Thyroid gland (tissue), 4 donors: ENCODE measurements around the gene TXNDC15. TPM values are rescaled to one million over a fixed set of nuclear protein-coding genes. Genes with fewer than 3 reads are reported as not detected.
A peak's percentile ranks its signal among the peaks of the same experiment; 100 is the strongest.

Experiments
- DNase-seq, 2 donors: peaks; one replicate each; pipeline ENCODE4 v3.0.0-alpha.2; 2019
- H3K27ac ChIP-seq, 3 donors: fragments of 200-600 bp; sonication (generic); 1 replicate in 2 of 3; 2 replicates in 1 of 3; pipeline ENCODE4 v1.5.1; 2016 to 2019; ENCODE audit warnings: mild to moderate bottlenecking in 1 of 3, moderate library complexity in 1 of 3
- H3K27me3 ChIP-seq: fragments of 200-600 bp; sonication (generic); one replicate; pipeline ENCODE4 v1.5.1; 2019
- H3K36me3 ChIP-seq, 2 donors: fragments of 200-600 bp; sonication (generic); one replicate each; pipeline ENCODE4 v1.5.1; 2016 to 2019
- H3K4me1 ChIP-seq, 2 donors: fragments of 200-600 bp; sonication (generic); one replicate each; pipeline ENCODE4 v1.5.1; 2017 to 2019
- H3K4me3 ChIP-seq, 3 donors: fragments of 200-600 bp; sonication (generic); replicated peaks in 1 of 3; 1 replicate in 2 of 3; 2 replicates in 1 of 3; pipeline ENCODE4 v1.5.1; 2016; ENCODE audit warnings: mild to moderate bottlenecking in 1 of 3
- H3K9me3 ChIP-seq: fragments of 200-600 bp; sonication (generic); one replicate; pipeline ENCODE4 v1.5.1; 2017
- CTCF ChIP-seq, 6 experiments: fragments of 200-600 bp in 3 of 6; fragments of 450-650 bp in 3 of 6; sonication (generic) in 3 of 6; IDR thresholded peaks; one replicate each; pipeline ENCODE4 v1.5.1; 2016 to 2019; ENCODE audit warnings: antibody characterized with exemption in 6 of 6, mild to moderate bottlenecking in 2 of 6, inconsistent platforms in 1 of 6, moderate library complexity in 1 of 6
- POLR2A ChIP-seq, 2 donors: fragments of 450-650 bp; IDR thresholded peaks; one replicate each; pipeline ENCODE4 v1.6.1; 2017; ENCODE audit warnings: antibody characterized with exemption in 2 of 2, mild to moderate bottlenecking in 2 of 2, moderate library complexity in 1 of 2
- WGBS, 2 donors: methylation state at CpG; one replicate each; pipeline ENCODE4 v1.1.5; 2017; 5-methylcytosine and 5-hydroxymethylcytosine counted together
- intact Hi-C: fragments of 100-400 bp; cut with DNase I; formaldehyde crosslinking; loops from one replicate; pipeline ENCODE4 v1.15.1; 2023
- total RNA-seq, 4 donors: library from RNA; depleted of rRNA; stranded (reverse); fragments of >200 nt; gene quantifications; one replicate each; pipeline ENCODE4 v1.2.3, GENCODE V29; 2016

The TXNDC15 gene
- total RNA-seq, 4 donors from 2014 or later, result 133 to 183 (median 153) TPM

GRCh38 chr5:134938030-134938429, 63.9 kb downstream of the TXNDC15 start:
- DNase-seq, result no peak
- H3K9me3 ChIP-seq, result no peaks in the 10 kb centered on the region
- no peaks in the 10 kb centered on the region for H3K36me3 ChIP-seq
- H3K27me3 ChIP-seq, result no peaks in the 10 kb centered on the region
- intact Hi-C loops, result no loop called here
- TF ChIP-seq POLR2A (IDR thresholded peaks at IDR 0.05) (no peak), CTCF (IDR thresholded peaks at IDR 0.05) (no peak)
- H3K4me3 ChIP-seq, result no peak overlapping the region
- peaks cover 3 to 5% of the 10 kb centered on the region in 2 donors for H3K4me1 ChIP-seq
- WGBS, 2 donors, result 80 to 83% methylated on average over 6 of the region's 6 CpGs
- no peak overlapping the region for H3K27ac ChIP-seq

DNA sequence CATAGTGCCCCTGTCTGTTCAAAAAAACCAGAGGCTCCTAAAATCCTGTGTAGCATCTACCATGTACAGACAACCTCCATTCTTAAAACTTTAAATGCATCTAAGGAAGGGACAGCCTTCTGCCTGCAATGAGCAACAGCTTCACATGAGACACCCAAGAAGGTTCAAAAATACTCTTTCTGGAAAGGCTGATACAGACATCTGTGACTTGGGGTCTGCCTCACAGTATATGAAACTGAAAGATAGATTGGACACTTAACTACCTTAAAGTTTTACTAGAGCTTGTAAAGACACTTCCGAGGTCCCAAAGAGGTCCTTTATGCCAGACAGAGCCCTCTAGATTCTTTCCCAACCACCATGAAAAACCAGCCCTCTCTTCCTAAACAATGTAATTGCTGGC, 65.3 kb downstream of the TXNDC15 start:
- Histone ChIP-seq H3K27ac (no peak overlapping the region), H3K27me3 (no peaks in the 10 kb centered on the region), H3K36me3 (no peaks in the 10 kb centered on the region), H3K4me3 (no peak overlapping the region), H3K4me1 (peaks cover 12 to 16% of the 10 kb centered on the region in 2 donors), H3K9me3 (no peaks in the 10 kb centered on the region)
- intact Hi-C loops, result no loop called here
- DNase-seq, result no peak
- TF ChIP-seq POLR2A (IDR thresholded peaks at IDR 0.05) (no peak), CTCF (IDR thresholded peaks at IDR 0.05) (no peak)
- 93% methylated on average over 1 of the region's 1 CpG for WGBS, 2 donors

GRCh38 chr5:134943547-134943946, 69.4 kb downstream of the TXNDC15 start:
- Histone ChIP-seq H3K9me3 (no peaks in the 10 kb centered on the region), H3K27ac (peak overlapping the region; percentile 64 to 73 (median 68)), H3K4me1 (peaks cover 15 to 24% of the 10 kb centered on the region in 2 donors), H3K27me3 (no peaks in the 10 kb centered on the region), H3K4me3 (no peak overlapping the region), H3K36me3 (no peaks in the 10 kb centered on the region)
- DNase-seq, result peak in 1 of 2 donors; percentile 23
- WGBS, 2 donors, result 33 to 48% methylated on average over 1 of the region's 1 CpG
- TF ChIP-seq POLR2A (IDR thresholded peaks at IDR 0.05) (no peak), CTCF (IDR thresholded peaks at IDR 0.05) (no peak)
- intact Hi-C loops, result no loop called here

DNA sequence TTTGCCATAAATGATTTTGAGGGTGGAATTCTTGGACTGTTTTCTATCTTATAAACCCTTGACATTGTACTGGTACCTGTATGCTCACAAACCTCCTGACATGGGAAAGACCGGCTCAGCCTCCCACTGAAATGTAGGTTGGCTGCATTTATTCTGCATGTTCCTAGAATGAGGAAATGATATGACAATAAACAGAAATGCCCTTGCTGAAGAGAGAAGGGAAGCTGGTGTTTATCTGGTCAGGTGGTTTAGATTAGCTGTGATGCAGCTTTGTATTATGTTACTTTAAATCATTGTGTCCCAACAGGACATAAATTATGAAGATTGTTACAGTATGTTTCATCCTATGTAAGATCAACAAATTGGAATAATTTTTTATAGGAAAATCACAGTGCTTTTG, 70.5 kb downstream of the TXNDC15 start:
- 31 to 40% methylated on average over 1 of the region's 1 CpG for WGBS, 2 donors
- Histone ChIP-seq H3K36me3 (no peaks in the 10 kb centered on the region), H3K4me3 (no peak overlapping the region), H3K27me3 (no peaks in the 10 kb centered on the region), H3K27ac (peak overlapping the region; percentile 64 to 75 (median 73)), H3K9me3 (no peaks in the 10 kb centered on the region), H3K4me1 (peaks cover 15 to 30% of the 10 kb centered on the region in 2 donors)
- TF ChIP-seq CTCF (IDR thresholded peaks at IDR 0.05) (no peak), POLR2A (IDR thresholded peaks at IDR 0.05) (no peak)
- no peak for DNase-seq
- intact Hi-C loops, result no loop called here

DNA sequence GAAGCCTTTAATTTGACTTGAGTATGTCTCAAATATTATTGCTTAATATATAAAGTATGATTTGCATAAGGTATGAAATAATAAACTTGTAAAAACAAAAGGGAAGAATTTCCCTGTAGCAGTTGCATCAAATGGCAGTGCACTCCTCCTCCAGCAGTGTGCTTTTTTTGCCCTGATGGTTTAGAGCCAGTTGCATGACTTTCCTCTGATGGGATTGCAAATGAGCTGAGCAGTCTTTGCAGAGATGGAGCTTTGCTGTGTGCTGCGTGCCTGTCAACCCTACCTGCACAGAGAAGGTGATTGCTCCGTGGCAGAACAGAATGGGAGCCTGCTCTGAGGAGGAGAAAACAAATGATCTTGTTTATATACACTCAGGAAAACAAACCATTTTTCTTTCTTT, 70.9 kb downstream of the TXNDC15 start:
- H3K4me3 ChIP-seq, result no peak overlapping the region
- intact Hi-C loops, result no loop called here
- H3K36me3 ChIP-seq, result no peaks in the 10 kb centered on the region
- peaks cover 15 to 30% of the 10 kb centered on the region in 2 donors for H3K4me1 ChIP-seq
- DNase-seq, result no peak
- no peak for TF ChIP-seq CTCF (IDR thresholded peaks at IDR 0.05)
- TF ChIP-seq POLR2A (IDR thresholded peaks at IDR 0.05), result no peak
- no peaks in the 10 kb centered on the region for H3K9me3 ChIP-seq
- WGBS, 2 donors, result 67 to 78% methylated on average over 2 of the region's 2 CpGs
- peak overlapping the region; percentile 64 to 75 (median 73) for H3K27ac ChIP-seq
- no peaks in the 10 kb centered on the region for H3K27me3 ChIP-seq
